NOMO-1 treated with dmso at 0.1 percent for 144 hours (cell line): ENCODE measurements around the gene HIPK1.
"Not testable (repeated sequence)": the region's sequence is repeated elsewhere in the genome, so short reads cannot be mapped to it uniquely, and the experiment has no call there.

Experiments used
- DNase-seq: peaks from one replicate; lab custom pipeline; 2025; ENCODE audit not compliant: unreplicated experiment; lab: John Stamatoyannopoulos, UW

The HIPK1 gene

DNA sequence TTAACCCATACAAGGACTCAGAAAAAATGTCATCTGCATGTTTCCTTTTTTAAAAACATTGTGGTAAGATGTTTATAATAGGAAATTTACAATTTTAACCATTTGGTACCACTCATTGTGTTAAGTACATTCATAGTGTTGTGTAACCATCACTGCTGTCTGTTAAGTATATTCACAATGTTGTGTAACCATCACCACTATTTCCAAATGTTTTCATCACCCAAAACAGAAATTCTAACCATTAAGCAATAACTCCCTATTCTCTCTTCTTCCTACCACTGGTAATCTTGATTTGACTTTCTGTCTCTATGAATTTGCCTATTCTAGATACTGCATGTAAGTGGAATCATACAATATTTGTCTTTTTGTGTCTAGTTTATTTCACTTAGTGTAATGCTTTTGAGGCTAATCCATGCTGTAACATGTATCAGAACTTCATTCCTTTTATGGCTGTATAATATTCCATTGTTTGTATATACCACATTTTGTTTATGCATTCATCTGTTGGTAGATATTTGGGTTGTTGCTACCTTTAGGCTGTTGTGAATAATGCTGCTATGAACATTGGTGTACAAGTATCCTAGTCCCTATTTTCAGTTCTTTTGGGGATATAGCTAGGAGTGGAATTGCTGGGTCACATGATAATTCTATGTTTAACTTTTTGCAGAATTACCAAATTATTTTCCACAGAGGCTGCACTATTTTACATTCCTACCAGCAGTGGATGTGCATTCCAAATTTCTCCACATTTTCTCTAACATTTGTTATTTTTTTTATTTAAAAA, 14.1 kb downstream of the HIPK1 start:
- peak; percentile 63 for DNase-seq

DNA sequence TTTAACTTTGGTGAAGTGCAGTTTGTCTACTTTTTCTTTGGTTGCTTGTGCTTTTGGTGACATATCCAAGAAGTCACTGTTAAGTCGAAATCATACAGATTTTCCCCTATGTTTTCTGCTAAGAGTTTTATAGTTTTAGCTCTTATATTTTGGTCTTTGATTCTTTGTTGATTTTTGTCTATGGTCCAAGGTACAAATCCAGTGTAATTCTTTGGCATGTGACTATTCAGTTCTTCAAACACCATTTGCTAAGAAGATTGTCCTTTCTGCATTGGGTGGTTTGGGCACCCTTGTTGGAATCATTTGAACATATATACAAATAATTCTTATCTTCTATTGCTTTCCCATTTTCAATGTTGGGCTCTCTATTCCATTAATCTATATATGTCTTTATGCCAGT, 16.2 kb downstream of the HIPK1 start:
- no peak for DNase-seq

DNA sequence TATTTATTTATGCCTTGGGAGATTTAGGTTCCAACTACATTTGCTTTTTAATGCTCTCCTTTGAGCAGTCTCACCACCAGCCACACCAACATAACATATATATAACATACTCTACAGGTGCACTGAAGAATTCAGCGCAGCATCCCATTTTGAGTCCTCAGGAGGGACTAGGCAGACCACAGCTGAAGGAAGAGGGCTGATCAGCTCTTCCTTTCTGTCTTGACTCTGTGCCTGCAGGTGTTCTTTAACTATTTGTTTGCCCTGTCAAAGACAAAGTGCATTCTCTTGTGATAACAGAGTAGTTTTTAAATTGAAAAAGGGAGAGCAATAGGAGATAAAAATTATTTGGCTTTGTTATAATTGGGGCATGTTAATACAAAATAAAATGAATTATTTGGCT, 17.0 kb downstream of the HIPK1 start:
- DNase-seq: no peak

DNA sequence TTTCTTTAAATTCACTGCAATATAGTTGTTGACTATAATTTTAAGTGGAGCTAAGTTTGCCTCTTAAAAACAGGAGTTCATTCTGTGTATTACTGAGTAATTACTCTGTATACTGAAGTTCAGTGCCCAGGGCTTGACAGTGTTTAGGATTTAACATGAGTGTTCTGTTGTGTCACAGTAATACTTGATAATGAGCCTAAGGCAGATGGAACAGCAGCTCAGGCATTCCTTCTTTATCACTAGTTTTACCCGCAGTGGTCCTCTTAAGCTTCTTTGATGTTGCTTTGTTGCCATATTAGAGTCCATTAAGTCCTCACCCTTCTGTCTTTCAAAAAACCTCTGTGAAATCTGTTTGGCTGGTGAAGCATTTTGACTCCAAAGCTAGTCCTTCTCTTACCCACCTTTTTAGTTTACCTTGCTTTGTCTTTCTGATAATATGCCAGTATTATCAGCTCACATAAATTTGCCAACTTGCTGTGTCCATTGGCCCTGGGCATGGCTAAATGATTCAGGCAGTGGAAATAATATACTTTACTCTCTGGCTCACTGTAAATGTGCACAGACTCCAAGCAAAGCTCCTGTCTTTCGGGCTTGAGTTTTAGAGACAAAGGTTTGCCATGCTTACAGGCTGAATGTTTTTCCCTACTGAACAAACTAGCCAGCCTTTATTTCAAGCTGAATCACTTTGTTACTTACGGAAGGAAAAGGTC, 17.7 kb downstream of the HIPK1 start:
- no peak for DNase-seq

DNA sequence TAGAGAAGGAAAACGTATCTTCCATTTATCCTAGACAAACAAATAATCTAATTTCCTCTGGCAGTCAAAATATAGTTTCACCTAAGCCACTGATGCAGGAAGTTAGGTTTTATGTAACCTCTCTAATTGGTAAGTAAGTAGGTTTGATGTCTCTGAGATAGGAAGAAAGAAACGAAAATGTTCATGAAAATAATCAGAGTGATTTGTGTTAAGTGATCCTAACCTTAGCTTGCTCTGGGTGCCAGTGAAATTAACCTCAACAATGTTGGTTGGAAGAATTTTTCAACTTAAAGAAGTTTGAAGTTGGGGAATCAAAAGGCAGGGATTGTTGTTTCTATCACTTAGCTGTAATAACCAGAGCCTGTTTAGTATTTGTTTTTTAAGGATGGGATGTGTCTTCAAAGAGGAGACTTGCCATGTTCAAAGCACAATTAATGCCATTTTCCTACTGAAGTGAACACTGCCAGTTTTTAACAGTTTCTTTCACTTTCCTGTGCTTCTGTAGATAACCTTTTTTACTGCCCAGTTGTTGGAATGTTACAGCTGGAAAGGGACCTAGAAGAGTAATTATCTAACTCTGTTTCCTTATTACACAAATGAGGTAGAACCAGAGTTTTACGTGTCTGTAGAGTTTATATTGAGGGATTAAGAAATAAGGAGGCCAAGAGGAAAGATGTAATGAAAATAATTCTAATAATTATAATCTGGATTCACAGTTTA, 18.4 kb downstream of the HIPK1 start:
- no peak for DNase-seq

DNA sequence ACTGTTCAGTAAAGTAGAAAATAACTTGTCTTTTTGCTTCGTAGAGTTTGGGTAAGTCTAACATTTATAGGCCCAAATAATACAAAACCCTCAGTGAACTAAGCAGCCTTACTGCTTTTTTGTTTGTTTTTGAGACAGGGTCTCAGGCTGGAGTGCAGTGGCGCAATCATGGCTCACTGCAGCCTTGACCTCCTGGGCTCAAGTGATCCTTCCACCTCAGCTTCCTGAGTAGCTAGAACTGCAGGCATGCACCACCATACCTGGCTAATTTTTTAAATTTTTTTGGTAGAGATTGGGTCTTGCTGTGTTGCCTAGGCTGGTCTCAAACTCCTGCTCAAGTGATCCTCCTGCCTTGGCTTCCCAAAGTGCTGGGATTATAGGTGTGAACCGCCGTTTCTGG, 19.0 kb downstream of the HIPK1 start:
- not testable (repeated sequence) for DNase-seq

DNA sequence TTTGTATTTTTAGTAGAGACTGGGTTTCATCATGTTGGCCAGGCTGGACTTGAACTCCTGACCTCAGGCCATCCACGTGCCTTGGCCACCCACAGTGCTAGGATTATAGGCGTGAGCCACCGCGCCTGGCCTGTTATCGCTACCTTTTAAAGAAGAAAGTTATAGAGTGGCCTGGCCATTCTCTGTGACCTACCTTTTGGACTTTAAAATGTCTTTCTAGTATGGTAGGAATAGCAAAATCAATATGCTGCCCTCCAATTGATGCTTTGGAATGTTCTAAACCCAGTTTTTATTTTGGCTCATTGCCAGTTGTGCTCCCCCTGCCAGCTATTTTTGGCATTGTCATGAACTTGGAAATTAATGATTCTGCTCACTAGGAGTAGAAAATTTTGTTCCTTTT, 19.9 kb downstream of the HIPK1 start:
- DNase-seq: no peak

DNA sequence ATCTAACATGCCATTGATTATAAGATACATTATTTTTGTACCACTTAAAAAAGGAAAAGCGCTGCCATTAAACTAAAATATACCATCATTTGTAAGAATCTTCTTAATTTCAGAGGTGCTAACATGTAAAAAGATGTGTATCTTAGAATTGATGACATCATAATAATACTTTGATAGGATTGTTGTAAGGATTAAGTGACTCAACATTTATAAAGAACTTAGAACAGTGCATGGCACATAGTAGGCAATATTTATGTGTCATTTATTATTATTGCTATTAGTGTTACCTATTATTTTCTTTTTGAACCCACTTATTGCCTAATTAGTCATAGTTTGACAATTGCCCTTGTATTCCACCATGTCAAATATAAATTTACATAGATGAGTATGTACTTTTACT, 21.8 kb downstream of the HIPK1 start:
- DNase-seq: no peak

DNA sequence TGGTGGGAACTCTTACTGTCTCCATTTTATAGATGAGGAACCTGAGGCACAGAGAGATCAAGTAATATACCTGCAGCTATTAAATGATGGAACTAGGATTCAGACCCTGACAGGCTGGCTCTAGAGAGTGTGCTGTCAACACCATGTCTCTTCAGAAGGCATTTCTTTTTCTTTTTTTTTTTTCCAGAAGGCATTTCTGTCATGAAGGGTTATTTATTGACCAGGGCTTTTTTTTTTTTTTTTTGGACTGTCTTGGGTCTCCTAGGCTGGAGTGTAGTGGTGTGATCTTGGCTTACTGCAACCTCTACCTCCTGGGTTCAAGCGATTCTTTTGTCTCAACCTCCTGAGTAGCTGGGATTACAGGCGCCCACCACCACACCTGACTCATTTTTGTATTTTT, 22.6 kb downstream of the HIPK1 start:
- DNase-seq: no peak

DNA sequence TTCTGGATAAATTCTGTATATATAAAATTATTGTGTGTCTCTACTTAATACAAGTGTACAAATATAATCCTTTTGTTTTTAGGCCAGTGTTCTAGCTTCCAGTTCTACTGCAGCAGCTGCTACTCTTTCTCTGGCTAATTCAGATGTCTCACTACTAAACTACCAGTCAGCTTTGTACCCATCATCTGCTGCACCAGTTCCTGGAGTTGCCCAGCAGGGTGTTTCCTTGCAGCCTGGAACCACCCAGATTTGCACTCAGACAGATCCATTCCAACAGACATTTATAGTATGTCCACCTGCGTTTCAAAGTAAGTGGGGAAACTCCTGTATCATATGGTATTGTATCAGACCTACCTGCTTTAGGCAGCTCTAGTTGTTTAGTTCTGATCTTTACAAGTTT, 28.9 kb downstream of the HIPK1 start:
- DNase-seq: no peak

DNA sequence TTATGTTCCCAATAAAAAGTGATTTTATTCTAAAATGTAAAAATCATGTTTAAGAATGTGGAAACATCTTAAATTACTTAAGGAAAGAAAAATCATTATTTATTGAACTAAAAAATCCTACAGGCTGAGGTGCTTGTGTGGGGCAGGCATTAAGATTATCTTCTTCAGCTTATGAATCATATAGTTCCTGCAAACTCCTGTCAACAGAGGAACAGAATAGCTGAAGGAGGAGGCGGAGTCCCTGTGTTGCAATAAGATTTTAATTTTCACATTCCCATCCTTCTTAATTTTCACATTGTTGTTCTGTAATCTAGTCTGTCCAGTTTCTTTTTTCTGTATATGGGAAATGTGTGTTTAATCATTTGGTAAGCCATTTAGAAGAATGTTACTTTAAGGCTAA, 29.6 kb downstream of the HIPK1 start:
- DNase-seq: no peak

DNA sequence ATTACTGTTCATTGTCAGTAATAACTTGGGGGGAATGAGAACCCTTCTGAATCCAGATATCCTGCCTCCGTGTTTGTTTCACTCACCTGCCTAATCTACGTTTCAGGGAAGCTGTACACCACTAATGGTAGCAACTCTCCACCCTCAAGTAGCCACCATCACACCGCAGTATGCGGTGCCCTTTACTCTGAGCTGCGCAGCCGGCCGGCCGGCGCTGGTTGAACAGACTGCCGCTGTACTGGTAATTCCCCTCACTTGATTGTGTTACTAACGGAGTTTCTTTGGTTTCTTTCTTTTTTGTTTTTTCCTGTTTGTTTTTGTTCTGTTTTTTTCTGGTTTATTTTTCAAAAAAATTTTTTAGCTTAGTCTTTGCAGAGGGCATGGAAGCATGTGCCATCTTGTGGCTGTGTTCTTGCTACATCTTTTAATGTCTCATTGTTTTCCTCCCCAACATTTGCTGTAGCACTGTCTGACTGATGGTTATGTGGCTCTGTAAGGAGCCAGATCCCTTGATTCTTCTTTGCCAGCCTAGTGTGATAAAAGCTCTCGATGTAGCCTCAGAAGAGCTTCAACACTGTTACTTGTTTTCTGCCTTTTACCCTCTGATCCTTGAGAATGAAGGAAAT, 34.3 kb downstream of the HIPK1 start:
- no peak for DNase-seq

DNA sequence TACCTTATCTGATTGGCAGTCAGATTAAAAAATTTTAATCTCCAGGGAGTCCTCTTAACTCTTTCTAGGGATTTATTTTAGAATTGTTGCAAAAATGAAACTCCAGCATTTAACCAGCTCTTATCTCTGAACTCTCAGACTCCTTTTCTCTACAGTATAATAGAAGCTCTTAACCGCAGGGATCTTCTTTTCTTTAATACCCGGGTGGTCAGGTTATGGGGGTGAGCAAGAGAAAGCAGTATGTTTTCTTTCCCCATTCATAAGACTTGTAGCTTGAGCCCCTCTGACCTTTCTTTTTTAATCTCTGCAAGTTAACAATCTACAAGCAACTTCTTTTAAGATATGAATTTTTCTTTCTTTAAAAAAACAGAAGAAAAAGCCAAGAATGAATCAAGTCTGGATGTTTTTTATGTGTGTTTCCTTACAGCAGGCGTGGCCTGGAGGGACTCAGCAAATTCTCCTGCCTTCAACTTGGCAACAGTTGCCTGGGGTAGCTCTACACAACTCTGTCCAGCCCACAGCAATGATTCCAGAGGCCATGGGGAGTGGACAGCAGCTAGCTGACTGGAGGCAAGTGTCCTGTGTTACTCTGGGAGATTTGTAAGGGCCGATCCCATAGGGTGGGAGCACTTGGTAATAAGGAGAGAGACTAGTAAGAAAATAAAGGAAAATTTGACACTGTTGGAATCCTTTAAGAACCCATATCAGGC, 36.7 kb downstream of the HIPK1 start:
- no peak for DNase-seq

DNA sequence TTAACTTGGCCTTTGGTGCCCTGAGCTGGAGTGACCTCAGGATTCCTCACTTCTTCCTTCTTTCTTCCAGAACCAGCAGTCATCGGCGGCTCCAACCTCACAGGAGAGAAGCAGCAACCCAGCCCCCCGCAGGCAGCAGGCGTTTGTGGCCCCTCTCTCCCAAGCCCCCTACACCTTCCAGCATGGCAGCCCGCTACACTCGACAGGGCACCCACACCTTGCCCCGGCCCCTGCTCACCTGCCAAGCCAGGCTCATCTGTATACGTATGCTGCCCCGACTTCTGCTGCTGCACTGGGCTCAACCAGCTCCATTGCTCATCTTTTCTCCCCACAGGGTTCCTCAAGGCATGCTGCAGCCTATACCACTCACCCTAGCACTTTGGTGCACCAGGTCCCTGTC, 43.8 kb downstream of the HIPK1 start:
- DNase-seq: no peak

DNA sequence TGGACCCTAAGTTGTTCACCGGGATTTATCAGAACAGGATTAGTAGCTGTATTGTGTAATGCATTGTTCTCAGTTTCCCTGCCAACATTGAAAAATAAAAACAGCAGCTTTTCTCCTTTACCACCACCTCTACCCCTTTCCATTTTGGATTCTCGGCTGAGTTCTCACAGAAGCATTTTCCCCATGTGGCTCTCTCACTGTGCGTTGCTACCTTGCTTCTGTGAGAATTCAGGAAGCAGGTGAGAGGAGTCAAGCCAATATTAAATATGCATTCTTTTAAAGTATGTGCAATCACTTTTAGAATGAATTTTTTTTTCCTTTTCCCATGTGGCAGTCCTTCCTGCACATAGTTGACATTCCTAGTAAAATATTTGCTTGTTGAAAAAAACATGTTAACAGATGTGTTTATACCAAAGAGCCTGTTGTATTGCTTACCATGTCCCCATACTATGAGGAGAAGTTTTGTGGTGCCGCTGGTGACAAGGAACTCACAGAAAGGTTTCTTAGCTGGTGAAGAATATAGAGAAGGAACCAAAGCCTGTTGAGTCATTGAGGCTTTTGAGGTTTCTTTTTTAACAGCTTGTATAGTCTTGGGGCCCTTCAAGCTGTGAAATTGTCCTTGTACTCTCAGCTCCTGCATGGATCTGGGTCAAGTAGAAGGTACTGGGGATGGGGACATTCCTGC, 46.2 kb downstream of the HIPK1 start:
- DNase-seq: peak; percentile 73

DNA sequence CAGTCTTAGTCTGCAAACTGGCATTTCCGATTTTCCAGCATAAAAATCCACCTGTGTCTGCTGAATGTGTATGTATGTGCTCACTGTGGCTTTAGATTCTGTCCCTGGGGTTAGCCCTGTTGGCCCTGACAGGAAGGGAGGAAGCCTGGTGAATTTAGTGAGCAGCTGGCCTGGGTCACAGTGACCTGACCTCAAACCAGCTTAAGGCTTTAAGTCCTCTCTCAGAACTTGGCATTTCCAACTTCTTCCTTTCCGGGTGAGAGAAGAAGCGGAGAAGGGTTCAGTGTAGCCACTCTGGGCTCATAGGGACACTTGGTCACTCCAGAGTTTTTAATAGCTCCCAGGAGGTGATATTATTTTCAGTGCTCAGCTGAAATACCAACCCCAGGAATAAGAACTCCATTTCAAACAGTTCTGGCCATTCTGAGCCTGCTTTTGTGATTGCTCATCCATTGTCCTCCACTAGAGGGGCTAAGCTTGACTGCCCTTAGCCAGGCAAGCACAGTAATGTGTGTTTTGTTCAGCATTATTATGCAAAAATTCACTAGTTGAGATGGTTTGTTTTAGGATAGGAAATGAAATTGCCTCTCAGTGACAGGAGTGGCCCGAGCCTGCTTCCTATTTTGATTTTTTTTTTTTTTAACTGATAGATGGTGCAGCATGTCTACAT, 47.6 kb downstream of the HIPK1 start:
- peak; percentile 16 for DNase-seq

DNA sequence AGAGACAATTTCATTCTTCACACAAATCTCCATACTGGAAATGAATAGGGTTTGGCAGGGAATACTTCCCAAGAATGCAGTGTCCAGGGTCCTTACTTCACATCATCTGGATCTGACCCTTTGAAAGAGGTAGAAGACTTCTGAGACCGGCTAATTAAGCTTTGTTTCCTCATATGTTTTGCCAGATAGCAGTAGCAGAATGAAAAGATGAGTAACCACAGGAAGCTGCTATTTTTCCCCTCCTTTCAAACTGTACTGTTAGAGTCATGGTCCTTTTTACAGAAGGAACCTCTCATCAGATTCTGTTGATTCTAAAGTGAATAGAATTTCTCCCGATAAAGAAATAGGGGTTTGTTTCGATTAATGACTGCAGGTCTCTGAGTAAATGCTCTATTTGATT, 48.8 kb downstream of the HIPK1 start:
- DNase-seq: no peak

DNA sequence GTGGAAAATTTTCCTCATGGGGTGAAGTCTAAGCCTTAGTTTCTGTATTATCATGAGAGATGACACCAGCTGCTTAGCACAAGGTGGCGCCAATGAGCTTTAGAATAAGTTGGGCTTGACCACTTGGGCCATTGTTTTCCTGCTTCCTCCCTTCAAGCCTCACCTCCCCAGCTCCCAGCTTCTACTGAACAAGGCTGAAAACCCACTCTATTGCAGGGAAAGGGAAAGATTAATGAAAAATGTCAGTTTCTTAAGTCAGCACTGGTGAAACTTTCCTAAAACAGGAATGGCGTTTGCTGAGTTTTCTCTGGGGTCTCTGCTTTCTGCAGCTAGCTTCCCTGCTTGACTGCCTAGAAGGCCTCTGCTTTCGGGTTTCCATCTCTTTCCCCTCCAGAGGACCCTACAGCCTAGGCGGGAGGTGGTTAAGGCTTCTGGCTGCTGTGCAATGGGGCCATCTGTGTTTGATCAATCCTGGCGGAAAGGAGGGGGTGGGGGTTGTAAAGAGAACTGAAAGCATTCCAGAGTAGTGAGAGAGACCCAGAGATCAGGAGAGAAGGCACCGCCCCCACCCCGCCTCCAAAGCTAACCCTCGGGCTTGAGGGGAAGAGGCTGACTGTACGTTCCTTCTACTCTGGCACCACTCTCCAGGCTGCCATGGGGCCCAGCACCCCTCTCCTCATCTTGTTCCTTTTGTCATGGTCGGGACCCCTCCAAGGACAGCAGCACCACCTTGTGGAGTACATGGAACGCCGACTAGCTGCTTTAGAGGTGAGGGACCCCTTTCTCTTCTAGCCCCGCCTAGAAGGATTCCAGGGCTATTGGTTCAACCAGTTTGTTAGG, 50.0 kb downstream of the HIPK1 start, which contains the start of gene OLFML3:
Gene OLFML3, plus strand, starts transcription at position 612 of the 840 bp plus-strand sequence. Its CDS starts 43 bp downstream, at position 655.
- DNase-seq: peak; percentile 40

DNA sequence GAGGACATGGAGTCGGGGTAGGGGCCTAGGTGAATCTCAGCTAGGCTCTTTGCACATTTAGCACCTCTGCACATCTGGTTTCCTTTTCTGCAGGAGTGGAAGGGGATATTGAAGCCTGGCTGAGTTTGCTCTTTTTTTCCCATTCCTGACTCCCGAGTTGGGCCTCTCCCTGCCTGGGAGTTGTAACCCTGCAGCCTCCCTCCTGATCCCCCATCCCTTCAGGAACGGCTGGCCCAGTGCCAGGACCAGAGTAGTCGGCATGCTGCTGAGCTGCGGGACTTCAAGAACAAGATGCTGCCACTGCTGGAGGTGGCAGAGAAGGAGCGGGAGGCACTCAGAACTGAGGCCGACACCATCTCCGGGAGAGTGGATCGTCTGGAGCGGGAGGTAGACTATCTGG, 51.0 kb downstream of the HIPK1 start:
- DNase-seq: no peak
